Mucosa of descending colon (tissue), 3 donors: ENCODE results near the gene SEMA3E. TPM values are rescaled to one million over a fixed set of nuclear protein-coding genes. Genes with fewer than 3 reads are reported as not detected.

ENCODE experiments used
- ATAC-seq: fragments of 200-7000 bp; cut with Tn5 transposase; one replicate; pipeline ENCODE4 v1.9.1; 2020; ENCODE audit warnings: mild to moderate bottlenecking, moderate library complexity
- DNase-seq, 3 donors: peaks; one replicate each; pipeline ENCODE4 v3.0.0-alpha.2; 2020
- H3K36me3 ChIP-seq: fragments of 200-600 bp; one replicate; pipeline ENCODE4 v1.8.0; 2021; ENCODE audit warnings: low read depth, mild to moderate bottlenecking
- H3K4me1 ChIP-seq: fragments of 200-600 bp; one replicate; pipeline ENCODE4 v1.8.0; 2021; ENCODE audit warnings: low read depth, mild to moderate bottlenecking
- H3K4me3 ChIP-seq: fragments of 200-600 bp; one replicate; pipeline ENCODE4 v1.8.0; 2021; ENCODE audit warnings: mild to moderate bottlenecking
- H3K9me3 ChIP-seq: fragments of 200-600 bp; one replicate; pipeline ENCODE4 v1.8.0; 2021; ENCODE audit warnings: mild to moderate bottlenecking
- intact Hi-C, 2 donors: fragments of 100-400 bp; cut with DNase I in 1 of 2; cut with micrococcal nuclease in 1 of 2; formaldehyde crosslinking; loops; one replicate each; pipeline versions ENCODE4 v1.11.0 to v1.11.1; 2022; cut with DNase I, micrococcal nuclease
- total RNA-seq, 3 donors: library from RNA; stranded (reverse); fragmentation: NEBNext Ultra II Directional in 2 of 3; extraction: Animal tissue kit (Norgen Biotek cat#: 25700) in 2 of 3; gene quantifications; one replicate each; pipeline versions ENCODE4 v1.2.1 to v1.2.4, GENCODE V29; 2021 to 2023
- TF ChIP-seq, protein P1 (sequence below): fragments of 200-600 bp; IDR thresholded peaks from one replicate; pipeline ENCODE4 v1.8.0; 2022; ENCODE audit warnings: antibody characterized with exemption, mild to moderate bottlenecking
- donor health status: DM: no; HTN: no; CAD: no; lungs with moderate emphysema.
- donor health status: DM: no; HTN: no; CAD: no.
- donor health status: DM: no; HTN: yes; CAD: no.

Gene SEMA3E
- total RNA-seq, 3 donors from 2014 or later: 1.7 to 5.8 (median 2.7) TPM

DNA sequence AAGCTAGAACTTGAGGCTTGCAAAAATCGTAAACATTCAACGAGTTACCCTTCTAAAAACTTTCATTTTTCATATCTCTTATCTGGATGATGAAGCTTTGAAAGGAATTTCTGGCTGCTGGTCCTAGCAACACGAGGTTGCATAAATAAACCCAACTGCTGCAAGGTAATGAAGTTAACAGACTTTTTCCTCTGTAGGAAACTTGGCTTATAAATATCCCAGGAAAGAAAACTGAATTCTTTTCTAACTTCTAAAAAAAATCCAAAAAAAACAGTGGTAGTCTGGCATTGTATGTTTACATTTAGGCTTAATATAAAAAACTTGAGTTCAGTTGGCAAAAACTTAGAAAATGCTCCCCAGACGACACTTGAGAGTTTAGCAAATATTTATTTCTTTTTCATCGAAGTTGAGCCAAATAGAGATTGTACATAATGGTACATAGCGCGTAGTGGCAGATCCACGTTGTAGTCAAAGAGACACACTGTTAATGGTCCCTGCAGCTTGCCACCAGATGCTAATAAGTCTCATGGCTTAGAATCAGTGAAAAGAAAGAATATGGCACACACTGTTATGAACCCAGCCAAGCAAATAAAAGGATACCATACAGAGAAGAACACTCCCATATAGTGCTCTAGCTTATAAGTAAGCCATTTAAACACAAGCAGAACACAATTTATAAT lies 285.9 kb downstream of the SEMA3E start:
- intact Hi-C loops: no loop called here
- H3K9me3 ChIP-seq: no peaks in the 10 kb centered on the region
- no peaks in the 10 kb centered on the region for H3K4me1 ChIP-seq
- no peak for DNase-seq
- TF ChIP-seq, protein P1, sequence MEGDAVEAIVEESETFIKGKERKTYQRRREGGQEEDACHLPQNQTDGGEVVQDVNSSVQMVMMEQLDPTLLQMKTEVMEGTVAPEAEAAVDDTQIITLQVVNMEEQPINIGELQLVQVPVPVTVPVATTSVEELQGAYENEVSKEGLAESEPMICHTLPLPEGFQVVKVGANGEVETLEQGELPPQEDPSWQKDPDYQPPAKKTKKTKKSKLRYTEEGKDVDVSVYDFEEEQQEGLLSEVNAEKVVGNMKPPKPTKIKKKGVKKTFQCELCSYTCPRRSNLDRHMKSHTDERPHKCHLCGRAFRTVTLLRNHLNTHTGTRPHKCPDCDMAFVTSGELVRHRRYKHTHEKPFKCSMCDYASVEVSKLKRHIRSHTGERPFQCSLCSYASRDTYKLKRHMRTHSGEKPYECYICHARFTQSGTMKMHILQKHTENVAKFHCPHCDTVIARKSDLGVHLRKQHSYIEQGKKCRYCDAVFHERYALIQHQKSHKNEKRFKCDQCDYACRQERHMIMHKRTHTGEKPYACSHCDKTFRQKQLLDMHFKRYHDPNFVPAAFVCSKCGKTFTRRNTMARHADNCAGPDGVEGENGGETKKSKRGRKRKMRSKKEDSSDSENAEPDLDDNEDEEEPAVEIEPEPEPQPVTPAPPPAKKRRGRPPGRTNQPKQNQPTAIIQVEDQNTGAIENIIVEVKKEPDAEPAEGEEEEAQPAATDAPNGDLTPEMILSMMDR: no peak
- no peaks in the 10 kb centered on the region for H3K36me3 ChIP-seq
- no peak for ATAC-seq
- H3K4me3 ChIP-seq: no peak overlapping the region

- no peak for DNase-seq
- intact Hi-C loops: no loop called here
- TF ChIP-seq, protein P1: no peak
- H3K36me3 ChIP-seq: no peaks in the 10 kb centered on the region
- H3K9me3 ChIP-seq: no peaks in the 10 kb centered on the region
- no peaks in the 10 kb centered on the region for H3K4me1 ChIP-seq
- no peak for ATAC-seq
- no peak overlapping the region for H3K4me3 ChIP-seq
These were observed 289.8 kb downstream of the SEMA3E start for GRCh38 chr7:83359108-83359507.

DNA sequence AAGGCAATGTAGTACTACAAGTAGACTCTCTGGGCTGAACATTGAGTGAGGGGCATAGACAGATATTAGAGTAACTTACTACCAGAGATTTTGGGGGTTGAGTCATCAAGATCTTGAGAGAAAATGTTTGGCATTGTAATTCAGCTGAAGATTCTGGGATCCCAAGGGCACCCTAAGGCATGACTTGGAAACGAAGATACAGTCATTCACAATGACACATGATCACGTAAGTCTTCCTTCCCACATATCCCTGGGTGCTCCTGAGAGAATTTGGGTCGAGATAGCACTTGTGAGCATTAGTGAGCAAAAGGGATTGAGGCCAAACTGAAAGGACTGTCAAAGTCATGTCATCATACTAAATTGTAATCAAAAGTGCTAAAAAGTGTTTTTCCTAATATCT lies 293.8 kb downstream of the SEMA3E start:
- H3K36me3 ChIP-seq: no peaks in the 10 kb centered on the region
- intact Hi-C loops: no loop called here

GRCh38 chr7:83347945-83348444 lies 300.9 kb downstream of the SEMA3E start:
- Histone ChIP-seq H3K4me1 (no peaks in the 10 kb centered on the region), H3K4me3 (no peak overlapping the region), H3K36me3 (no peaks in the 10 kb centered on the region), H3K9me3 (no peaks in the 10 kb centered on the region)
- ATAC-seq (peak; percentile 87), DNase-seq (peak in 1 of 3 donors; percentile 21)
- intact Hi-C loops: no loop called here
- TF ChIP-seq, protein P1: no peak

More for the DNA sequence above, 293.8 kb downstream of the SEMA3E start:
- Histone ChIP-seq H3K4me1 (no peaks in the 10 kb centered on the region), H3K9me3 (no peaks in the 10 kb centered on the region), H3K4me3 (no peak overlapping the region)
- DNase-seq: no peak
- no peak for ATAC-seq
- TF ChIP-seq, protein P1: no peak

DNA sequence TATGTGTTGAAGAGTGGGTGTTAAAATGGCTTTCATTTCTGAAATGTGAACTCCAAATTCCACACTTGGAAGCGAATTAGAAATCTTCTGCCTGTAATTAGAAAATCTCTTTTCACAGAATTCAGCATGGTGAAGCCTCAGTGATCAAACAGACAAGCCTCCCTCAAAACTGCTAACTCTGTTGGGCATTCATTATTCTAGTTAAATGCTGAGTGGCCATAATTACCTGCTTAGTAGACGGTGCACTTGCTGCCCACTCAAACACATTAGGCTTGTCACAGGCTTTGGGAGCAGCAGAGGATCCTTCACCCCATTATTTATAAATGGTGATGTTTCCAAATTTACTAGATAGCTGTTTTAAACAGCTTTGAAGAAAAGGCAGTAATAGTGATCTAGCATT lies 309.0 kb downstream of the SEMA3E start:
- H3K4me3 ChIP-seq: no peak overlapping the region
- intact Hi-C loops: no loop called here
- no peak for ATAC-seq
- no peak for DNase-seq
- no peaks in the 10 kb centered on the region for H3K36me3 ChIP-seq
- H3K4me1 ChIP-seq: no peaks in the 10 kb centered on the region
- H3K9me3 ChIP-seq: no peaks in the 10 kb centered on the region
- TF ChIP-seq, protein P1: no peak
